ENCODE measurements around the gene PTK6.
"Not testable (repeated sequence)": the region's sequence is repeated elsewhere in the genome, so short reads cannot be mapped to it uniquely, and the experiment has no call there.

The PTK6 gene

GRCh38 chr20:63572788-63573646, 35.8 kb upstream of the PTK6 start:
- Histone ChIP-seq H3K9me3 (ENCODE audit: low read length) (no peaks in the 10 kb centered on the region), H3F3A (ENCODE audit: insufficient read depth, low read length) (no peaks in the 10 kb centered on the region), H4K20me1 (ENCODE audit: insufficient read depth, low read length) (no peaks in the 10 kb centered on the region), H3K27ac (ENCODE audit: low read depth, low read length, poor library complexity, severe bottlenecking) (no peak overlapping the region), H3K9ac (ENCODE audit: low read length) (peak overlapping the region; percentile 63; the same call in 1 of the 2 replicates), H3K4me2 (ENCODE audit: low read length) (peak overlapping the region; percentile 87), H2AFZ (ENCODE audit: low read length) (no peak overlapping the region), H3K27me3 (ENCODE audit: insufficient read depth, low read length) (peaks cover 3% of the 10 kb centered on the region; the same call in 1 of the 2 replicates), H3K4me3 (ENCODE audit: low read depth, low read length, poor library complexity, severe bottlenecking) (peak overlapping the region; percentile 67), H3K9me2 (ENCODE audit: low read depth, low read length) (no peaks in the 10 kb centered on the region), H3K36me3 (ENCODE audit: insufficient read depth, low read length) (no peaks in the 10 kb centered on the region), H3K4me1 (ENCODE audit: insufficient read depth, low read length, severe bottlenecking) (peaks cover 11% of the 10 kb centered on the region), H3K79me2 (ENCODE audit: insufficient read depth, low read length) (no peaks in the 10 kb centered on the region)
- TF ChIP-seq EZH2 (IDR thresholded peaks at IDR 0.05; ENCODE audit: borderline replicate concordance, low read length) (no peak), CTCF (IDR thresholded peaks at IDR 0.05; ENCODE audit: low read length) (no peak; the same call in 1 of the 2 replicates)

- Histone ChIP-seq H2AFZ (ENCODE audit: low read length) (no peak overlapping the region), H3K4me2 (ENCODE audit: low read length) (no peak overlapping the region), H4K20me1 (ENCODE audit: insufficient read depth, low read length) (no peaks in the 10 kb centered on the region), H3K79me2 (ENCODE audit: insufficient read depth, low read length) (no peaks in the 10 kb centered on the region), H3K27ac (ENCODE audit: low read depth, low read length, poor library complexity, severe bottlenecking) (no peak overlapping the region), H3K9me3 (ENCODE audit: low read length) (no peaks in the 10 kb centered on the region), H3F3A (ENCODE audit: insufficient read depth, low read length) (no peaks in the 10 kb centered on the region), H3K4me1 (ENCODE audit: insufficient read depth, low read length, severe bottlenecking) (peaks cover 11% of the 10 kb centered on the region), H3K9ac (ENCODE audit: low read length) (no peak overlapping the region), H3K4me3 (ENCODE audit: low read depth, low read length, poor library complexity, severe bottlenecking) (no peak overlapping the region), H3K36me3 (ENCODE audit: insufficient read depth, low read length) (no peaks in the 10 kb centered on the region), H3K9me2 (ENCODE audit: low read depth, low read length) (no peaks in the 10 kb centered on the region), H3K27me3 (ENCODE audit: insufficient read depth, low read length) (peaks cover 3% of the 10 kb centered on the region; the same call in 1 of the 2 replicates)
- no peak for TF ChIP-seq CTCF (IDR thresholded peaks at IDR 0.05; ENCODE audit: low read length)
- no peak for TF ChIP-seq EZH2 (IDR thresholded peaks at IDR 0.05; ENCODE audit: borderline replicate concordance, low read length)
Observed at GRCh38 chr20:63572071-63572787, 35.1 kb upstream of the PTK6 start.

- H3K27ac ChIP-seq (ENCODE audit: low read depth, low read length, poor library complexity, severe bottlenecking); H3K4me3 ChIP-seq (ENCODE audit: low read depth, low read length, poor library complexity, severe bottlenecking); H3K79me2 ChIP-seq (ENCODE audit: insufficient read depth, low read length); H4K20me1 ChIP-seq (ENCODE audit: insufficient read depth, low read length); H3K36me3 ChIP-seq (ENCODE audit: insufficient read depth, low read length); H3F3A ChIP-seq (ENCODE audit: insufficient read depth, low read length); H3K9me3 ChIP-seq (ENCODE audit: low read length); H3K4me2 ChIP-seq (ENCODE audit: low read length); H3K9me2 ChIP-seq (ENCODE audit: low read depth, low read length); H2AFZ ChIP-seq (ENCODE audit: low read length); H3K9ac ChIP-seq (ENCODE audit: low read length): not testable (repeated sequence)
- Histone ChIP-seq H3K27me3 (ENCODE audit: insufficient read depth, low read length) (peaks cover 10% of the 10 kb centered on the region; the same call in 1 of the 2 replicates), H3K4me1 (ENCODE audit: insufficient read depth, low read length, severe bottlenecking) (peaks cover 11% of the 10 kb centered on the region)
Observed at GRCh38 chr20:63571087-63571478, 33.9 kb upstream of the PTK6 start.
